ENCODE data around the gene TBPL1.

The TBPL1 gene

DNA sequence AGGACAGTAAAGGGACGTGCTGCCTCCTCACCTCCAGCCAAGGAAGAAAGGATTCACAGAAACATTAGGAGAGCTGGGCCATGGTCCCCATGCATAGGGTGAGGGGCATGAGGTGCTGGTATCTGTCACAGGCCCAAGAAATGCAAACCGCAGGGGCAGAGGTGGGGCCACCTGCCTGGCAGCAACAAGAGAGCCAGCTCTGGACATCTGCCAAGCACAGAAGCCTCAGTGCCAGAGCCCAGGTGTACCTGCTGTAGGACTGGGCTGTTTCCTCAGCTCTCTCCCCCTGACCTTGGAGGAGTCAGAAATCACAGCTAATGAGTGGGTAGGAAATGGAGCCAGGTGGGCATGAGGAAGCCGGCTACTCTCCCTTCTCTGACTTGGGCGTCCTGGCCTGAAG is 54.1 kb downstream of the TBPL1 start:
- DNase-seq, result no peak

DNA sequence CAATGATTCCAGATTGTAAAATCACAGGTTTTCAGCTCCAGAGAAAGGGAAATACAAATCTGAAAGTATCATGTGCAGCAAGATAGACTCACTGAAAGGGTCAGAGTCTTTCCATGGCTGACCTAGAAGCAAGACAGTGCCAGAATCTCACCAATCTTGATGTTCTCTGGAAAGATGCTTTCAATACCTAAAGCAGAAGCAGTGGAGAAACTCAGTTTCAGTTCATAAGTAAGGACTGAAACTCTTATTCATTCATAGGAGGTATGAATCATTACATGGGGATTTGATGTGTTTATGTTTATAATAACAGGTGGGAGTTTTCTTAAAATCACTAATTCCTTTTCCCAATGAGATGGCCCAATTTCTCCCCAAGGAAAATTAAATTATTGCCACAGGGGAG is 56.9 kb downstream of the TBPL1 start:
- no peak for DNase-seq

DNA sequence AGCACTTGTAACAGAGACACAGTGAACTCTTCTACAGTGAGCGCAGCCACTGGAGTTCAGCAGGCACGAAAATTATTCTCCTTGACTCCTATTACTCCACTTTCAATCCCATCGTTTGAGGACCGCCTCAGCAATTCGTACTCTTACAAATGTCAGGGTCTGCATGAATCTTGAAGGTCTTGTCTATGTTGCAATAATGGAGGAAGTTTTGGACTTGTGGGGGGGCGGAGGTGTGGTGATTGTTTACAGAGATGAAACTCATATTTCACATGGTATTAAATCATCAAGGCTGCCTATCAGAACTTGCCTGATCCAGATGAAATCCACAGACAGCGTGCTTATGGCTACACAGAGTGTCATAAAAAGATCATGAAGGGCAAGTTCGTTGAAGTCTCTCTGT is 57.4 kb downstream of the TBPL1 start:
- no peak for DNase-seq

DNA sequence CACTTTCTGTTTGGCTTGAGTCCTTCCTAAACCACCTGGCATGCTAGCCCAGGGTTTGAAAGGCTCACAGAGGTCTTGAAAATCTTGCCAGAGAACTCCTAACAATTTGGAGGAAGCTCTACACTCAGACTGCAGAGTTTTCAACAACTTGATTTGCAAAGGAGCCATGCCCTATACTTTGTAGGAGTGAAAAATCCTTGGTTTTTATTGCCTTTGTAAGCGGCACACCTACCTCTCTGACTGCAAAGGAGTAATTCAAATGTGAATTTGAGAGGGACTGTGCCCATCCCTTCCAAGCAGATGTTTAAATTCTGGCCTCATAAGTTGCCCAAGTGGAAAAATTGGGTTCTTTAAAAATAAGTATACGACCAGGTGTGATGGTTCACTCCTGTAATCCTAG is 58.0 kb downstream of the TBPL1 start:
- DNase-seq, result no peak

DNA sequence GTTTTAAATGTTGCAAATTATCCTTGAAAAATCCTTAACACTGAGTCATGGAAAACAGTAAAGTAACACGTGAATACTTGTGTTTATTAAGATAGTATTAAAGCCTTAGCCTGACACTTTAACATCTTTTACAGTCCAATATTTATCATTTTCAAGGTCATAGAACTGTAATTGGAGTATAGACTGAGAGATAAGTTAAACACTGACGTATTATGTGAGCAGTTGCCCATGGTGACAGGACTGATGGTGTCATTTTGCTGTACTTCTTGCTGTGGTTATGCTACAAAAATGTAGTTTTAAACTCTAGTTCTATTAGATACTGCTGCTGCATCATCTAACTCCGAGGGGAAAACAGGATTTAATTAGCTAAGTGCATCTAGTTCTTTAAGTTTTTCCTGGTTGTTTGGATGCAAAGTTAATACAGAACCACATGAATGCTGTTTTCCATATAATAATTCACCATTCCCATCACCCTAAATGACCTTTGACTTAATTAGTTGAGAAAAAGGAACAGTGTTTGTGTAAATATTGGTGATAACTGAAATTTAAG is 61.6 kb downstream of the TBPL1 start:
- no peak for DNase-seq

DNA sequence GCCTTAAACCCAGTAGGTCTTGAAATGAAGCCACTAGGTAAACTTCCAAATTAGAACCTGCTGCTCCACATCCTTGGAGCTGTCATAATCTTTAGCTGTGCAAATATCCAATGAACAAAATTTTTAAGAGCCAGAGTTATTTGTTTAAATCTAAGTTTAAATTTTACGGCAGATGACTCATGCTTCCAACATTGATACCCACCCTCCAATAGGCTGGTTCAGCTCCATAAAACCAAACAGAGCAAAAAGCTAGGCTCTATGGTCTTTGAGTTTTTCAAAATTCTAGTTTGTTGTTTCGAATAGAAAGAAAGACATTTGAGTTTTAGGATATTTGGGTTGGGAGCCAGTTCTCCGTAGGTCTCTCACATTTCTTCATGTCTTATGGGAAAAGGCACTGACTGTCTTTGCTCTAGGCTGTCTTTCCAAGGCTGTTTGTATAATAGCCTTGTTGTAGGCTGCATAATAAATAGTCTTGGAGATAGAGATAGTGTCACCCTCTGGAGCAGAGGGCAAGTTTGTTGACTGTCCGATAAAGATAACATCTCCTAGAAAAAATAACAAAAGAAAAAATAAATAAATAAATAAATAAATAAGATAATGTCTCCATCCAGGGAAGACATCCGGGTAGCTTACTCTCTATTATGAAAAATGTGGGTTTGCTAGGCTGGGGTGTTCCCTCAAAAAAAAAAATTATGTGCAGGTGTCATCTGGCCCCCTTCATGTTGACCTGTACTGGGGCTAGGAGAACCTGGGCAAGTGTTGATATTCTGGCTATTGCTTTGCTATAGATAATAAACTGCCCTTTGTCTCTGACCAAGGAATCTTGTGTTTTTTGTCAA is 62.9 kb downstream of the TBPL1 start:
- DNase-seq, result no peak

DNA sequence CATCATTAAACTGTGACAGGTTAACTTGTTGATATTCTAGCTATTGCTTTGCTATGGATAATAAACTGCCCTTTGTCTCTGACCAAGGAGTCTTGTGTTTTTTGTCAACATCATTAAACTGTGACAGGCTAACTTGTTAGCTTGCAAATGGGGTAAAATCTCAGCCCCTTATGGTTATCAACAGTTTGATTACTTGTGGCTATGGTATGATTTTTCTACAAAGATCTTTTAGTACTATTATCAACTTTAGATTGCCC is 63.5 kb downstream of the TBPL1 start:
- no peak for DNase-seq

DNA sequence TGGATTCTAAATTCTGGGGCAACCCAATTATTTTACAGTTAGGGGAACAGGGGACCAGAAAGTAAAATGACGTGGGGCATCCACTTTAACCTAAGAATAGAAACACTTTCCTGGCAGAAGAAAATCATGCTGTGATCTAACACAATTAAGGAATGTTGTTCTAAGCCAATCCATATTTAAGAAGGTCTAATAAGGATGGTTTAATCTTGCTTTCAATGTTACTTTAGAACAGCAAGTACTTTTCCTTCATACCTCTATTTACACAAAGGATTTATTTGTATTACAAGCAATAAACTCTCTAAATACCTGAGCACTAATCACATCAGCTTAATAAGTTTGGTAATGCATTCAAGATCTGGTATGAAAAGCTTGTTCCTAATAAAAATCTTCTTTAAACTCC is 67.0 kb downstream of the TBPL1 start:
- no peak for DNase-seq

DNA sequence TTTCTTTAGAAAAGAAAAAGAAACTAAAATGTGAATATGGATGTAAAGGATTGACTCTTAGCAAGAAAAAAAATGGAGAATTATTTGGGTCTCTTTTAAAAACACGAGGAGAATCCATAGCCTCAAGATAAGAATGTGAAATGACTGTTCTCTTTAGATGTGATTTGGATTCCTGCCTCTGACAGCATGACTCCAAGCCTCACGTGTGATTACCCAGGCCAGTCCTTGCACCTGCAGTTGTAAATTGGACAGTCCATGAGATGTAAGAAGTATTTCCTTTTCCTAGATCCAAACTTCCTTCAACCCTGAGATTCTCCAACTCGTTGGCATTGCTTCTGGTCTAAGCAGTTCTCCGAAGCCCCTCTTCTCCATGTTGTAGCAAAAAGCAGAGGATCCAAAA is 67.5 kb downstream of the TBPL1 start:
- no peak for DNase-seq

DNA sequence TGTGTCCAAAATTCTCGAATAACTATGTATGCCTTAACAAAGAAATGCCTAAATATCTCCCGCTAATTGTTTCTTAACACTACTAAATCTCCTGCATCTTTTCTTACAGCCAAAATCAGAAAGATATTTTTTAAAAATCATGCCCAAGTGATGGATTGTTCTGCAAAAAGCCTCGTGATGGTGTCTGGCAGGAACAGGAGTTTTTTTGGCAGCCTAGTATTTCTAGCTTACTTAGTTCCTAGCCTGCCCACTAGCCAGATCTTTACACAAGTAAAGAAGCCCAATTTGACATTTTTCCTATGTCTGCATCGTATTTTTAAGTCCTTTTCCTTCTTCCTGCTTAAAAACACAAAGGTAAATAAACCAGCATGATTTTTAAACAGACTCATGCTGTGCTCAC is 67.9 kb downstream of the TBPL1 start:
- no peak for DNase-seq

DNA sequence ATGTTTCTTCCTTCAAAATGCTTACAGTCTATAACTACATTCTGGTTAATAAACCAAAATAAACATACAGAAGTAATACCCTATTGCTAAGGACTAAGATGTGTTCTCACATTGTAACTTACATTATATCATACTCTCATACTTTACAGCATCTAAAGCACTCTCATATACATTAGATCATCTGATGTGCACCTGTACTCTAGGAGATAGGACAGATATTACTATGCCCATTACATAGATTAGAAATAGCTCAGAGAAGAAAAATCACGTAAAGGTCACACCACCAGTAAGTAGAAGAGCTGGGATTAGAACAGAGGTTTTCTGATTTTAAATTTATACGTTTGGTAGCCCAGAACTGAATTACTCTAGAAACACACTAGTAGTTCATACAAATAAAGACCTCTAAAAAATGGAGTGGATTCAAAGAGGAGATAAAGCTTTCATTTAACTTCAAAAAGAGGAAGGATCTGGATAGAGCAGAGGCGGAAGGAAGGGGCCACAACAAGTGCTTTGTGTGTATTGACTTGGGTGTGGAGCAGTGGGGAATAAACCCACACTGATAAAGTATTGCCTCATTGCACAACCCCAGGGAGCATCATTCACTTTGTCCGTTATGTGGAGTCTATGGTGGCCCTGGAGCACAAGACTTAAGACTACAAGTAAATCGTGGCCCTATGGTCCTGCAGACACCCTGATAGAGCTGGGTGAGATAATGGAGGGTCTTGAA is 68.5 kb downstream of the TBPL1 start:
- peak; percentile 23 to 47 (median 26) for DNase-seq

DNA sequence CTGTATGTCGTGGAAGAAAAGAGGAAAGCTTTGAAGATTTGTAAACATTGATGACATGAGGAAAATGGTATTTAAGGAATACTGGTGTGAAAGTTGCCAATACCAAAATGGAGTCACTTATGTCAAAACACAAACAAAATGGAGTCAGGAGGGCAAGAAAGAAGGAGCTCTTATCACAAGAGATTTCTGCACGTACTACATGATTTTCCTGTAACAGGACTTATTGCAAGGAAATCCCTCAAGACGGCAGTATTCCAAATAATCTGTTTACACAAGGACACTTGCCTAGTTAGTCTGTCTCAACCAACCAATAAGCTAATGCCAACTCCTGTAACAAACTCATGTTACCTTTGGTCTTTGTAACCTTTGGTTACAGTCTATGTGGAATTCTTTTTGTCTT is 69.6 kb downstream of the TBPL1 start:
- no peak for DNase-seq

DNA sequence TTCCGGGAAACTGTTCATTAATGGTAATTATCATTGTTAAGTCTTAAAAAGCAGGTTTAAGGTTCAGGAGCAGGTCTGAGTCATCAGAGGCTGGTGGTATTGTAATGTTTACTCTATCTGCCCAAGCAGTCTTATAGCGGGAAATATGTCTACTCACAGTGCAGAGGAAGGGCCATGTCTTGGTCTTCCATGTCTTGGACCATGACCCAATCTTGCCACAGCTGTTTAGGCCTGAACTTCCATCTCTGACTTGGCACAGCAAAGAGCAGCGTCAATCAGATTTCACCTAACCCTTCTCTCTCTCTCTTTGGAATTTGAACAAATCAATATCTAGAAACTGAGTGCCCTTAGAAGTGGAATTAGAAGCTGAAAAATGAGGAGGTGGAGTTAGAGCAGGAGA is 73.6 kb downstream of the TBPL1 start:
- DNase-seq, result no peak

DNA sequence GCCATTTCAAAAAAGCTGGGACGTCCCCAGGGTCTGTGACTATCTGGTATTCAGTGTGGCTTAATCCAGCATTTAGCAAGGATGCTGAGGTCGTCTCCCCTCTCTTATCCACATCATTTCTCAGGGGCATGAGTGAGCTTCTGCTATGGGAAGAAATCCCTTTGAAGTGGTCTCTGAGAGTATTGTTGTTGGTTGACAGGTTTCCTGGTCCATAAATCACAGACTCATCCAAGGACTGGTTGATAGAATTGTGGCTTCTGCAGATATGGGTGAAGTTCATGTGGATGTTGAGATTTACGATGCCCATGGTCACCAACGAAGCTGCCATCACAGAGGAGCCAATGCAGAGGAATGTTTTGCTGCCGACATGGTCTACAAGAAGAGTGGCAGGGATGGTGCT is 75.4 kb downstream of the TBPL1 start:
- no peak for DNase-seq

DNA sequence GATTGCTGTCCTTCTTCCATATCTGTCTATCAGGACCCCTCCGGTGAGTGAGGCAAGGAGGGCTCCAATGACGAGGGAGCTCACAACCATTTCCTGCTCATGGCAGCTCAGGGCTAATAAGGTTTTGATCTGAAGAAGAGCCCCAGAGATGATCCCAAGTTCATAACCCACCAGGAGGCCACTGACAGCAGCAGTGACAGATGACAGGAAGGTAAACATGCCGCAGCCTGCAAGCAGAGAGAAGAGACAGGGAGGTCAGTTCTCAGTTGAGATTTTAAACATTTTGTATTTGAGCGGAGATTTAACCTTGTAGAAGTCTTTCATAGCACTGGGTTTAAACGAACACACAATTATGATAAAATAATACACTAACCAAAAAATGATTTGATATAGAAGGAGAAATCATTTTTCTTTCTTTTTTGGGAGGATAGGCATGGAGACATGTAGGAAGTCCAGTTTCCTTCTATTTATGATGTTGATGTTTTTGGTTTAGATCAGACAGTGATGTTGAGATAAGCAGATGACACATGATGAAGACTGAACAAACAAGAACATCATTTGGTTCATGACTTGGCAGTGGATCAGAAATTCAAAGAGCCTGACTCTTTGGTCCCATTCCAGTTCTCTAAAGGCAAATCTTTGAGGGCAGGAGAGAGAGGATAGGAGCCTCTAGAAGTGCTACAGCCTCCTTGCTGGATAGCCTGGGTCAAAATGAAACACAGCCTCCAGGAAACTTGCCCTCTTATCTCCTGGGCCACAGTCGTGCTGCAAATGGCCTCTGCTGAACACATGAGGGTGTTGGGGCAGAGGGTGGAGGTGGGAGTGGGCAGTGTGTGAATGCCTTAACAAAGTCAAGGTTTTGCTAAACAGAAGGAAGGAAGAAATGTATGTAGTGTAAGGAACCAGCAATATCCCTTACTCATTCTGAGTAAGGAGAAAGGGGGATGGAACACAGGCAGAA is 76.8 kb downstream of the TBPL1 start:
- no peak for DNase-seq

DNA sequence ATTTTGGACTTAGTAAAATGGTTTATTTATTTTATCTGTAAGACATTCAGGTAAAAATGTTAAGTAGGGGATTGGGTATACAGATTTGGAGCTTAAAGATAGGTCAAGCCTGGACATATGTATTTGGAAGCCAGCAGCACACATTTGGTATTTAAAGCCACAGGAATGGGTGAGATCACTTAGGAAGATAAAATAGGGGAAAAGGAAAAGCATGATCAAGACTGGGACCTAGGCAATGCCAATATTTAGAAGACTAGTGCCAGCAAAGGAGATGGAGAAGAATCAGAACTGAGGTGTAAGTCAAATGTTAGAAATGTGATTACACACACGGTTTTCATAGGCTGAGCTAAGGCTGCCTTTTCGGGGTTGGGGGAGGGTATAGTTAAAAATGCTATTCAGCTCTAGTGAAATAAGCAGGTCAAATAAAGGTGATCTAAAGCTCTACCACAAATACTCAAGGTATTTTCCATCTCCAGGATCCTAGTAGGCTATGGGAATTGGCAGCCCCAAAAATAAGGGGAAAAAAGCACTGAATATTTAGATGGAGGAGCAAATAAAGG is 78.8 kb downstream of the TBPL1 start:
- no peak for DNase-seq

DNA sequence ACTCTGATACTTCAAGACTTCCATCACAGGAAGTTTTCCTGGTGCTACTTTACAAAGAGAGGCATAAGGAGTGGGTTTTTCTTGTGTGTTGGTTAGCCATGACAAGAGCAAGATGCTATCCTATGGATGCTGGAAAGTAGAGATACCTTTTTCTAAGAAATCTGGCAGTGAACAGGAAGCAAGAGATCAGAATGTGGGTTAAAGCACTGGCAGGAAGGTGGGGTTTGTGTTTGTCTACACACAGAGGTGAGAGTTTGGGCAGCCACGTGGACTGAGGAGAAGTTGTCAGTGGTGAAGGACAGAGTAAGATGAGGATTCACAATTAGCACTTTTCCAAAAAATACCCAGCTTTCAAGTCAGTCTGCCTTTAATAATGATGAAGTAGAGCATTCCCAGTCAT is 81.5 kb downstream of the TBPL1 start:
- no peak for DNase-seq

DNA sequence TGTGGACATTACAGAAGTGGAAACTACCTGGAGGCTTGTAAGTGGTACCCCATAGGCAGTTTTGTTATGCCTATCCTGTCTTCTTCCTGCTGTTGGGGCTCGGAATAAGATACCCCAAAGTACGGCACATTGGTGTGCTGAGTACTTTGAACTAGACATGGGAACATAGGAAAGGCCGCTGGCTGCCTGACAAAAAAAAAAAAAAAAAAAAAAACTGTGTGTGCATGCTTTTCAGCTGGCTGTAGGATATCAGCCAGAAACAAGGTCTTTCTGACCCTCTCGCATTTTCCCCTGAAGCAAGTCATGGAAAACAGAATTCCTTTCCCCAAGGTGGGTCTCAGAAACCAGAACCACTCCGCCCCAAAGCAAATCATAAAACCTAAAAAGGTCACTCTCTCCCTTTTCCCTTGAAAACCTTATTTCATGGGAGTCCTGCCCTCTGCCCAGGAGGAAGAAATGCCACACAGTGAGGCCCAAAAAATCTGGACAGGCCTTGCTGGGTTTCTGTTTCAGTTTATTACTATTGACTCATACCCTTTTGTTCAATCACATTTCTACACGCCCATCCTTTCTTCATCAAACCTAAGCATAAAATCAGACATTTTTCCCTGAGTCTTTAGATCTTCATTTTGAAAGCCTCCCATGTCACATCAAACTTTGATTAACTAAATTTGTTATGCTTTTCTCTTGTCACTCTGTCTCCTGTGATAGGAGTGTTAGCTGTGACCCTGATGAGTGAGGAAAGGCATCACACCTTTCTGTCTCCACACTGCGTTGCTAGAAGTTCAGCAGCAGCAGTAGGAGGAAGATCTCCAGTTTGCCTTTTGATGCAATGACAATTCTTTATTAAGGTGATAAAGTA is 82.2 kb downstream of the TBPL1 start:
- DNase-seq, result peak; percentile 14 to 21 (median 20)

DNA sequence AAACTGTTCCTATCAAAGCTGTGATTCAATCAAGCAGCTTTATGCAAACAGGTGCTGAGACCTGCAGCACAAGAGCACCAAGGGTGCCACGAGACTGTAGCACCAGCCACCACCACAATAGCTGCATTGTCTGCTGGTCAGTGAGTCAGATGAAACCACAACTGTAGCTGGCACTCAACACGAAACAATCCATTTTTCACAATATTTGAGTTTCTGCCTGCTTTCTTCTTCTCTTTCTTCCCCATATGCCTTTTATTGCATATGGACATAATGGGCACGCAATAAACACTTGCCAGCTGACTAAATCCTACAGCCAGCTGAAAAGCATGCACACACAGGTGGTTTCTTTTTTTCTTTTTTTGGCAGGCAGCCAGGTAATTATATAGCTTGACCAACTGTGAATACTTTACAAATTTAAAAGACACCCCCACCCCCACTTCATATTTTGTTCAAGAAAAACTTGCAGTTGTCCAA is 82.8 kb downstream of the TBPL1 start:
- DNase-seq, result peak in 2 of 3 donors; percentile 22 to 31

DNA sequence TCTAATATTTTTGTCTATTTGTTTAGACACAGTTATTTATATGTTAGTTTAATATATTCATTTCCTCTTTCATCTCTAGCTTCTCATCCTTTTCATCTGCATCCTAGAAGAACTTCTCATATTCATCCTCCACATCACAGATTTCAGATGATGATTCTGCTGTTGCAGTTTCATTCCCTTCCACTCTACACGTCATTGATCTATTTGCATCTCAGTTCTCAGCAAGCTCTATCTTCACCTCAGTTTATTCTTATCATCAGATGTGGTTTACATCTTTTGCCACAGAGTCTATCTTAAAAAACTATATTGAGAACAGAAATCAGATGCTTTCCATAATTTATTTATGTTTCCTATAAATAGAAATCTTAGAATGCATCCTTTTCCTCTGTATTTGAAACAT is 86.1 kb downstream of the TBPL1 start:
- no peak for DNase-seq

Data from suppressor macrophage treated with lipopolysaccharide for 1 hour (primary cell).